Measurements from ENCODE around the gene FZD8.

DNA sequence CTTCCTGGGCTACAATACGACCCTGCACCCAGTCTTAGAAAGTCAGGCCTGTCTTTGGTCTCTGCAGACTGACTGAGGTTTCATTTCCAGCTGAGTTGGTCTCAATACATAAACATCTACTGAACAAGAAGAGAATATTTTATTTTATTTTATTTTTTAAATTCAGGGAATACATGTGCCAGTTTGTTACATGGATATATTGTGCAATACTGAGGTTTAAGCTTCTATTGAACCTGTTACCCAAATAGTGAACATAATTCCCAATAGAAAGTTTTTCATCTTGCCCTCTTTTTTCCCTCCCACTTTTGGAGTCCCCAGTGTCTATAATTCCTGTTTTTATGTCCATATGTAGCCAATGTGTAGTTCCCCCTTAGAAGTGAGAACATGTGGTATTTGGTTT, 10.7 kb downstream of the FZD8 start:
- TF ChIP-seq EZH2 (IDR thresholded peaks at IDR 0.05) = no peak
- TF ChIP-seq, protein P1, sequence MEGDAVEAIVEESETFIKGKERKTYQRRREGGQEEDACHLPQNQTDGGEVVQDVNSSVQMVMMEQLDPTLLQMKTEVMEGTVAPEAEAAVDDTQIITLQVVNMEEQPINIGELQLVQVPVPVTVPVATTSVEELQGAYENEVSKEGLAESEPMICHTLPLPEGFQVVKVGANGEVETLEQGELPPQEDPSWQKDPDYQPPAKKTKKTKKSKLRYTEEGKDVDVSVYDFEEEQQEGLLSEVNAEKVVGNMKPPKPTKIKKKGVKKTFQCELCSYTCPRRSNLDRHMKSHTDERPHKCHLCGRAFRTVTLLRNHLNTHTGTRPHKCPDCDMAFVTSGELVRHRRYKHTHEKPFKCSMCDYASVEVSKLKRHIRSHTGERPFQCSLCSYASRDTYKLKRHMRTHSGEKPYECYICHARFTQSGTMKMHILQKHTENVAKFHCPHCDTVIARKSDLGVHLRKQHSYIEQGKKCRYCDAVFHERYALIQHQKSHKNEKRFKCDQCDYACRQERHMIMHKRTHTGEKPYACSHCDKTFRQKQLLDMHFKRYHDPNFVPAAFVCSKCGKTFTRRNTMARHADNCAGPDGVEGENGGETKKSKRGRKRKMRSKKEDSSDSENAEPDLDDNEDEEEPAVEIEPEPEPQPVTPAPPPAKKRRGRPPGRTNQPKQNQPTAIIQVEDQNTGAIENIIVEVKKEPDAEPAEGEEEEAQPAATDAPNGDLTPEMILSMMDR (IDR thresholded peaks at IDR 0.05 in 2 of 3, conservative IDR thresholded peaks at IDR 0.05 in 1 of 3; ENCODE audit: borderline replicate concordance in 1 of 3, insufficient read depth in 1 of 3, low read depth in 2 of 3, low read length in 2 of 3) = no peak
- TF ChIP-seq POLR2AphosphoS5 (IDR thresholded peaks at IDR 0.05; ENCODE audit: low read depth, low read length) = no peak
- no peak for TF ChIP-seq POLR2A (IDR thresholded peaks at IDR 0.05; ENCODE audit: borderline replicate concordance, extremely low read depth, insufficient read depth, insufficient read length)
- TF ChIP-seq CBX3 (IDR thresholded peaks at IDR 0.05; ENCODE audit: low read depth) = no peak
- TF ChIP-seq, protein P2, sequence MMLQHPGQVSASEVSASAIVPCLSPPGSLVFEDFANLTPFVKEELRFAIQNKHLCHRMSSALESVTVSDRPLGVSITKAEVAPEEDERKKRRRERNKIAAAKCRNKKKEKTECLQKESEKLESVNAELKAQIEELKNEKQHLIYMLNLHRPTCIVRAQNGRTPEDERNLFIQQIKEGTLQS (IDR thresholded peaks at IDR 0.05) = no peak
- TF ChIP-seq TCF7L2 (IDR thresholded peaks at IDR 0.05; ENCODE audit: borderline replicate concordance, extremely low read depth, insufficient read depth, insufficient read length) = no peak
- no peak for TF ChIP-seq ZFX (IDR thresholded peaks at IDR 0.05)
- no peak for TF ChIP-seq SRF (IDR thresholded peaks at IDR 0.05; ENCODE audit: low read depth)
- TF ChIP-seq FOSL1 (IDR thresholded peaks at IDR 0.05; ENCODE audit: low read depth) = no peak
- TF ChIP-seq EGR1 (IDR thresholded peaks at IDR 0.05; ENCODE audit: low read depth) = no peak
- TF ChIP-seq, protein P3, sequence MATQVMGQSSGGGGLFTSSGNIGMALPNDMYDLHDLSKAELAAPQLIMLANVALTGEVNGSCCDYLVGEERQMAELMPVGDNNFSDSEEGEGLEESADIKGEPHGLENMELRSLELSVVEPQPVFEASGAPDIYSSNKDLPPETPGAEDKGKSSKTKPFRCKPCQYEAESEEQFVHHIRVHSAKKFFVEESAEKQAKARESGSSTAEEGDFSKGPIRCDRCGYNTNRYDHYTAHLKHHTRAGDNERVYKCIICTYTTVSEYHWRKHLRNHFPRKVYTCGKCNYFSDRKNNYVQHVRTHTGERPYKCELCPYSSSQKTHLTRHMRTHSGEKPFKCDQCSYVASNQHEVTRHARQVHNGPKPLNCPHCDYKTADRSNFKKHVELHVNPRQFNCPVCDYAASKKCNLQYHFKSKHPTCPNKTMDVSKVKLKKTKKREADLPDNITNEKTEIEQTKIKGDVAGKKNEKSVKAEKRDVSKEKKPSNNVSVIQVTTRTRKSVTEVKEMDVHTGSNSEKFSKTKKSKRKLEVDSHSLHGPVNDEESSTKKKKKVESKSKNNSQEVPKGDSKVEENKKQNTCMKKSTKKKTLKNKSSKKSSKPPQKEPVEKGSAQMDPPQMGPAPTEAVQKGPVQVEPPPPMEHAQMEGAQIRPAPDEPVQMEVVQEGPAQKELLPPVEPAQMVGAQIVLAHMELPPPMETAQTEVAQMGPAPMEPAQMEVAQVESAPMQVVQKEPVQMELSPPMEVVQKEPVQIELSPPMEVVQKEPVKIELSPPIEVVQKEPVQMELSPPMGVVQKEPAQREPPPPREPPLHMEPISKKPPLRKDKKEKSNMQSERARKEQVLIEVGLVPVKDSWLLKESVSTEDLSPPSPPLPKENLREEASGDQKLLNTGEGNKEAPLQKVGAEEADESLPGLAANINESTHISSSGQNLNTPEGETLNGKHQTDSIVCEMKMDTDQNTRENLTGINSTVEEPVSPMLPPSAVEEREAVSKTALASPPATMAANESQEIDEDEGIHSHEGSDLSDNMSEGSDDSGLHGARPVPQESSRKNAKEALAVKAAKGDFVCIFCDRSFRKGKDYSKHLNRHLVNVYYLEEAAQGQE (IDR thresholded peaks at IDR 0.05; ENCODE audit: low read depth) = no peak

Measured in HCT116 (cell line).